AG09319 (cell line): ENCODE measurements around the gene ETFBKMT.

ENCODE experiments used
- DNase-seq: peaks from one replicate; pipeline ENCODE4 v3.0.0-alpha.2; 2010; ENCODE audit warnings: low read depth; ENCODE audit errors: extremely low read depth
- TF ChIP-seq, protein P1 (sequence below): IDR thresholded peaks from 2 replicates; pipeline ENCODE4 v1.5.1; 2011; ENCODE audit warnings: low read depth, mild to moderate bottlenecking, inconsistent platforms, low read length, moderate library complexity

ETFBKMT gene

GRCh38 chr12:31659087-31659942, at the start of gene ETFBKMT:
Gene ETFBKMT (plus strand): TSS chr12:31659688. CDS start chr12:31661954, 2,266 bp downstream.
- TF ChIP-seq, protein P1, sequence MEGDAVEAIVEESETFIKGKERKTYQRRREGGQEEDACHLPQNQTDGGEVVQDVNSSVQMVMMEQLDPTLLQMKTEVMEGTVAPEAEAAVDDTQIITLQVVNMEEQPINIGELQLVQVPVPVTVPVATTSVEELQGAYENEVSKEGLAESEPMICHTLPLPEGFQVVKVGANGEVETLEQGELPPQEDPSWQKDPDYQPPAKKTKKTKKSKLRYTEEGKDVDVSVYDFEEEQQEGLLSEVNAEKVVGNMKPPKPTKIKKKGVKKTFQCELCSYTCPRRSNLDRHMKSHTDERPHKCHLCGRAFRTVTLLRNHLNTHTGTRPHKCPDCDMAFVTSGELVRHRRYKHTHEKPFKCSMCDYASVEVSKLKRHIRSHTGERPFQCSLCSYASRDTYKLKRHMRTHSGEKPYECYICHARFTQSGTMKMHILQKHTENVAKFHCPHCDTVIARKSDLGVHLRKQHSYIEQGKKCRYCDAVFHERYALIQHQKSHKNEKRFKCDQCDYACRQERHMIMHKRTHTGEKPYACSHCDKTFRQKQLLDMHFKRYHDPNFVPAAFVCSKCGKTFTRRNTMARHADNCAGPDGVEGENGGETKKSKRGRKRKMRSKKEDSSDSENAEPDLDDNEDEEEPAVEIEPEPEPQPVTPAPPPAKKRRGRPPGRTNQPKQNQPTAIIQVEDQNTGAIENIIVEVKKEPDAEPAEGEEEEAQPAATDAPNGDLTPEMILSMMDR, result peak; percentile 35
- DNase-seq, result peak; percentile 40

DNA sequence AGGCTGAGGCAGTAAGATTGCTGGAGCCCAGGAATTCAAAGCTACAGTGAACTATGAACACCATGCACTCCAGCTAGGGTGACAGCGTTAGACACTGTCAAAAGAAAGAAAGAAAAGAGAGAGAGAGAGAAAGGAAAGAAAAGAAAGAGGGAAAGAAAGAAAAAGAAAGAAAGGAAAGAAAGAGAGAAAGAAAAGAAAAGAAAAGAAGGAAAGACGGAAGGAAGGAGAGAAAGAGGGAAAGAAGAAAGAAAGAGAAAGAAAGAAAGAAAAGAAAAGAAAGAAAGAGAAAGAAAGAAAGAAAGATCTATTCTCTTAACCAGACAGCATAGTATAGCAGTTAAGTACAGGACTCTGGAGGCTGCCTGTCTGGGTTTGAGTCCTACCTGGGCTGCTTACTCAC, 46.7 kb upstream of the ETFBKMT start:
- TF ChIP-seq, protein P1, result no peak
- DNase-seq, result no peak

DNA sequence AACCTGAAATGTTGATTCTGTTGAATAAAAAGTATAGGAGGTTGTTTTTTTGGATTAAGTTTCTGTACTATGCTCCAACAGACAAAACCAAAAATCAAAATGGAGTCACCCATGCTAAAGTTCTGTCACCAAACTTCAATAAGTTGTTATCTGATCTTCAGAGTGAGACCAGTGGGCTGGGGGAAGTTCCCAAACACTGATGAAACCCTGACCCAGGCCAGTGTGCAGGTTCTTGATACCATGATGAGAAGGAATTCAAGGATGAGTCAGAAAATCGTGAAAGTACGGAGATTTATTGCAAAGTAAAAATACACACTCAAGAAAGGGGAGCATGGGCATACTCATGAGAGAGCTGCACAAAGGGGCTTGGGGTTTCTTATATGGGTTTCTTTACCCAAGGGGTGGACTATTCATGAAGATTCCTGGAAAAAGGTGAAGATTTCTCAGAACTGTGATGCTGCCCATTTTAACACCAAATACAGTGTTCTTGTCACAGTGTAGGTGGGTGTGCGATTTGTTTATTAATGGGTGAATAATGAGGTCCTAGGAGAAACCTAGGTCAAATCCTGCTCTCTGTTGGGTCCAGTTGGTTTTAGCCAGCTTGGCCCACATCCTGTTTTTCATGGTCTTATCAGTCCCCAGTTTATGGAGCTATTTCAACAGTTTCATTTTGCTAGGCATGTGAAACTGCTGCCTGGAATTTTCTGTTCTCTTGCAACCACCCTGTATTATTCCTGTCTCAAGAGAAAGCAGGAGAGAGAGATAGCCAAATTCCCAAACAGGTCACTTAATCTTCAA, 41.1 kb upstream of the ETFBKMT start:
- no peak for DNase-seq
- TF ChIP-seq, protein P1, result no peak

- TF ChIP-seq, protein P1, result no peak
- no peak for DNase-seq
Measured at GRCh38 chr12:31620311-31620710, 39.2 kb upstream of the ETFBKMT start.

GRCh38 chr12:31622038-31622437, 37.5 kb upstream of the ETFBKMT start:
- no peak for DNase-seq

GRCh38 chr12:31626270-31626995, 33.1 kb upstream of the ETFBKMT start:
- no peak for DNase-seq
- TF ChIP-seq, protein P1, result no peak

More at GRCh38 chr12:31622038-31622437, 37.5 kb upstream of the ETFBKMT start:
- TF ChIP-seq, protein P1, result no peak
